WERI-Rb-1 (cell line): ENCODE measurements around the gene EGFR.

ENCODE experiments used
- DNase-seq: peaks from one replicate; pipeline ENCODE4 v3.0.0-alpha.2; 2020
- H3K27ac ChIP-seq: fragments of 250-450 bp; sonication (Bioruptor Pico); 2 replicates; pipeline ENCODE4 v1.5.1; 2020; ENCODE audit warnings: mild to moderate bottlenecking, moderate library complexity
- H3K27me3 ChIP-seq: fragments of 250-450 bp; sonication (Bioruptor Pico); 2 replicates; pipeline ENCODE4 v1.5.1; 2021; ENCODE audit warnings: mild to moderate bottlenecking, low read depth, moderate library complexity; ENCODE audit not compliant: insufficient read depth, severe bottlenecking
- H3K36me3 ChIP-seq: fragments of 250-450 bp; sonication (Bioruptor Pico); 2 replicates; pipeline ENCODE4 v1.5.1; 2020; ENCODE audit warnings: mild to moderate bottlenecking, moderate library complexity
- H3K4me3 ChIP-seq: 2 replicates; pipeline ENCODE4 v1.5.1; 2011; ENCODE audit warnings: low read depth, mild to moderate bottlenecking, control low read depth, low read length
- H3K9me3 ChIP-seq: fragments of 250-450 bp; sonication (Bioruptor Pico); 2 replicates; pipeline ENCODE4 v1.5.1; 2021; ENCODE audit warnings: mild to moderate bottlenecking, moderate library complexity; ENCODE audit not compliant: severe bottlenecking
- CTCF ChIP-seq: IDR thresholded peaks from 2 replicates; pipeline ENCODE4 v1.5.1; 2011; ENCODE audit warnings: low read depth, mild to moderate bottlenecking, control low read depth, inconsistent platforms, low read length

EGFR gene

GRCh38 chr7:55082228-55082603, 63.4 kb downstream of the EGFR start:
- Histone ChIP-seq H3K36me3 (no peaks in the 10 kb centered on the region), H3K27ac (no peak overlapping the region), H3K9me3 (no peaks in the 10 kb centered on the region), H3K27me3 (no peaks in the 10 kb centered on the region), H3K4me3 (no peak overlapping the region)
- DNase-seq: no peak
- no peak for TF ChIP-seq CTCF

- H3K4me3 ChIP-seq: no peak overlapping the region
- no peaks in the 10 kb centered on the region for H3K27me3 ChIP-seq
- no peak overlapping the region for H3K27ac ChIP-seq
- no peak for TF ChIP-seq CTCF
- H3K9me3 ChIP-seq: no peaks in the 10 kb centered on the region
- DNase-seq: no peak
- H3K36me3 ChIP-seq: no peaks in the 10 kb centered on the region
These were observed 64.4 kb downstream of the EGFR start for GRCh38 chr7:55083206-55083605.

GRCh38 chr7:55084307-55084706, 65.5 kb downstream of the EGFR start:
- TF ChIP-seq CTCF: no peak
- no peaks in the 10 kb centered on the region for H3K27me3 ChIP-seq
- H3K4me3 ChIP-seq: no peak overlapping the region
- no peaks in the 10 kb centered on the region for H3K36me3 ChIP-seq
- H3K27ac ChIP-seq: no peak overlapping the region
- no peak for DNase-seq
- no peaks in the 10 kb centered on the region for H3K9me3 ChIP-seq

- Histone ChIP-seq H3K4me3 (no peak overlapping the region), H3K27me3 (no peaks in the 10 kb centered on the region)
These were observed 66.9 kb downstream of the EGFR start for GRCh38 chr7:55085511-55086412.

GRCh38 chr7:55086413-55087201, 67.8 kb downstream of the EGFR start:
- H3K27me3 ChIP-seq: no peaks in the 10 kb centered on the region
- no peak for DNase-seq
- H3K9me3 ChIP-seq: no peaks in the 10 kb centered on the region
- H3K36me3 ChIP-seq: no peaks in the 10 kb centered on the region
- no peak for TF ChIP-seq CTCF
- H3K27ac ChIP-seq: no peak overlapping the region
- H3K4me3 ChIP-seq: no peak overlapping the region

More at GRCh38 chr7:55085511-55086412, 66.9 kb downstream of the EGFR start:
- DNase-seq: no peak
- Histone ChIP-seq H3K27ac (no peak overlapping the region), H3K9me3 (no peaks in the 10 kb centered on the region), H3K36me3 (no peaks in the 10 kb centered on the region)
- no peak for TF ChIP-seq CTCF
